Activated CD8-positive, alpha-beta memory T cell treated with anti-CD3 and anti-CD28 coated beads for 1 hour (primary cell): ENCODE data around the gene ALK.

ENCODE experiments used
- DNase-seq, 2 donors: peaks; one replicate each; pipeline ENCODE4 v3.0.0-alpha.2; 2020; ENCODE audit warnings: low read depth in 1 of 2; ENCODE audit errors: extremely low read depth in 1 of 2

ALK gene

DNA sequence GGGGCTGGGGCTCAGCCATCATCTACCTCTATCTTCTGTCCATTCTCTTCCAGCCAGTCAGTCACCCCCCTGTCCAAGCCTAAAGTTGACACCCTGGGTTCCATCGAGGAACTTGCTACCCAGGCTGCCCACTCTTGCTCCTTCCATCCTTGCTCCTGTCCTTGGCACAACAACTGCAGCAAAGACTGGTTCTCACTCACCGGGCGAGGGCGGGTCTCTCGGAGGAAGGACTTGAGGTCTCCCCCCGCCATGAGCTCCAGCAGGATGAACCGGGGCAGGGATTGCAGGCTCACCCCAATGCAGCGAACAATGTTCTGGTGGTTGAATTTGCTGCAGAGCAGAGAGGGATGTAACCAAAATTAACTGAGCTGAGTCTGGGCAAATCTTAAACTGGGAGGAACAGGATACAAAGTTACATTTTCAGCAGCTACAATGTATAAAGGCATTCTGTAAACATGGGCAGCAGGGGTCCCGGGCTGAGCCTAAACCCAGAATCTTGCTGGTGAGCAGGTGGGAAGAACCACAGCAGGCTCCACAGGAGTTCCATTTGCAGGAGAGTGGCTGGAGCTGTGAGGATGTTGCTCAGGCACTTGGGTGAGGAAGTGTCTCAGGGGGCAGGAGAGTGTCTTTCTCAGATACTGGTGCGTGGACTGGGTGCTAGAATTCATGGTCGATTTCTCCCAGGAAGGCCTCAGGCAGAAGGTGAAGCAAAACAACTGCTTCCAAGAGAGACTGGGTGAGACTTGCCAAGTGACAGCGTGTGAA lies 700.7 kb downstream of the ALK start:
- DNase-seq: no peak

DNA sequence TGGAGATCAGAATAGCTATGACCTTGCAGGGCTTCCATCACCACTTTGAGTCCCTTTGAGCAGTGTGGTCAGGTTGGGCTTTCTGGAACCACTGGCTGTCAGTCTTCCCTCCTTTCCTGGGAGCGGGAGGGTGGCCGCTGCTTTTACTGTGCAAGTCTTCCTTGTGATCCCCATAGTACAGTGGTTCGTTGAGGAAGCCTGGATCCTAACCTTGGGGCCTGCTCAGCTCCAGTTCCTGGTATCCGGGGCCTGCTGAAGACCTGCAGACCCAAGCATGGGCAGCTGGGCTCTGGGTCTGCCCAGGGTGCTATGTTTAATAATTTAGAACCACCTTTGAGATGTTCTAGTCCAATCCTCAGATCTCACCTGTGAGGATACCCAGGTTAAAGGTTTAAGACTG lies 702.0 kb downstream of the ALK start:
- no peak for DNase-seq

DNA sequence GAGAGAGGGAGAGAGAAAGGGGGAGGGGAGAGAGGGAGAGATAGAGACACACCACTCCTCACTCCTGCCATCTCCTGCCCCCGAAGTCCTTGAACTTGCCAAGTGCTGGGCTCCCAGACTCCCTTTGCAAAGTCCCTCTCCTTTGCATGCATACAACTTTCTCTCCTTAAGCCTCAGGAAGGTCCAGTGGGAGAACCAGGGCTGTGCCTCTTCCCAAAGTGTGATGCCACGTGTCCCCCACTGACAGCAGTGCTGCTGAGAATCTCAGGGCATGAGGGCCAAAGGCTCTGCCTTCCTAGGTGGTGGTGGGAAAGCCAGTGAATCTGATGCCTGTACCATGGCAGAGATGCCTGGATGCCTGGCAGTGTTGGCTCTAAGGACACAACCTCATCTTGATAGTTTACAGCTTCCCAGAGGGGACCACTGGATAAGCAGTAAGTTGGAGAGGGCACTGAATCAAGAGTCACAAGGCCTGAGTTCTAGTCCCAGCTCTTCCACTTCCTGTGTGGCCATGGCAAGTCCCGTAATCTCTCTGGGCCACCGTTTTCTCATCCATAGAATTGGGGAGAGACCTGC lies 702.7 kb downstream of the ALK start:
- no peak for DNase-seq

DNA sequence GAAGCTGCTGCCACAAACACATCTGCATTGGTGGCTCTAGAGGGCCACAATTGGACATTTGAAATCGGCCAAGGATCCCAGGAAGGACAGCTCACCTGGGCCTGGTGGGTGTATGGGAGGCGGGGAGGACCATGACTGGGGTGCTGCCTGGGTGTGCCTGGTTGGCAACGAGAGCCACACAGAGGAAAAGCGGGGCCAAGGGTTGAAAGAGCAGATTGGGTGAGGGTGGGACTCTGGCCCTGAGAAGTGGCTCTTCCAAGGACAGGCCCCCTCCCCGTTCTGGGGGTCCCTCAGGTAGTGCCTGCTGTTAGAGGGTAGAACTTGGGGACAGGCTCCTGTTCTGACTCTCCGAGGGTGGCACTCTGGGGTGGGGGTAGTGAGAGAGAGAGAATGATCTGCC lies 703.3 kb downstream of the ALK start:
- no peak for DNase-seq

DNA sequence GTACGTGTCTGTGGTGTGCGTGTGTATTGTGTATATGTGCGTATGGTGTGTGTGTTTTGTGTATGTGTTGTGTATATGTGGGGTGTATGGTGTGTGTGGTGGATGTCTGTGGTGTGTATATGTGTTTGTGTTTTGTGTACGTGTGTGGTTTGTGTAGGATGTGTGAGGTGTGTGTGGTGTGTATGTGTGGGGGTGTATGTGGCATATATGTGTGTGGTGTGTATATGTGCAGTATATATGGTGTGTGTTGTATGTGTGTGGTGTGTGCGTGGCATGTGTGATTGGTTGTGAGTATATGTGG lies 704.8 kb downstream of the ALK start:
- no peak for DNase-seq

DNA sequence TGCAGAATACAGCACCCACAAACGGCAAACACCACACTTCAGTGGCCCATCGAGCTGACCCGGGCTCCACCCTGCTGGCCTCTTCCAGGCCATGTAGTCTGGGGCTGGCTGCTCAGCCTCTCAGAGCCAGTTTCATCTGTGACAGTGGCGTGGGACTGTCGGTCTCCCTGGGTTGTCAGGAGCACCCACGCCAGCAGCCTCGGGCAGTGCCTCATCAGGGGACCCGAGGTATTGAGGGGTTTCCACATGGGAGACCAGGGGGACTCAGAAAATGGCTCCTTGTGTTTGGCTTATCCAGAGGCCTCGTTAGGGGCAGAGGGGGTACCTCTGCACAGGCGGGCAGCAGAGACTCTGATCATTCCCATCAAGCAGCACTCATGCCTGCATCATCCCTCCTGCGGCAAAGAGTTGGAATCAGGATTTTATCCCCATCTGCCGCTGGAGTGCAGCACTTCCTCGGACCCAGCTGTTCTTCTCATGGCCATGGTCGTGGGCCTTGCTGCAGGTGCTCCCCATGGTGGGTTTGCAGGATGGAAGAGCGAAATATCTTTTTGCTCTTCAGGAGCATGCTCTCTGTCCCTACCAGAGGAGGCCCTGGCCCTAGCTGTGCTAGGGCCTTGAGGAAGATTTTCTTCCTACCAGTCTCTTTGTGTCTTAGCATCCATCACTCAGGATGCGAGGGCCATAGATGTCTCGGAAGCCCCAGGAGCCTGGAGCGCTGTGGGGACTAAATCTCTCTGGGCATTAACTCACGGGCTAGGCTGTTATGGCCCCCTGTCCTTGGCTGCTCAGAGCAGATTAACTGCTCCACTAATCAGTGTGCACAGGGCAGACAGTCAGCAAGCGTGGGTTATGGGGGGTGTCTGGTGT lies 705.4 kb downstream of the ALK start:
- DNase-seq: no peak

DNA sequence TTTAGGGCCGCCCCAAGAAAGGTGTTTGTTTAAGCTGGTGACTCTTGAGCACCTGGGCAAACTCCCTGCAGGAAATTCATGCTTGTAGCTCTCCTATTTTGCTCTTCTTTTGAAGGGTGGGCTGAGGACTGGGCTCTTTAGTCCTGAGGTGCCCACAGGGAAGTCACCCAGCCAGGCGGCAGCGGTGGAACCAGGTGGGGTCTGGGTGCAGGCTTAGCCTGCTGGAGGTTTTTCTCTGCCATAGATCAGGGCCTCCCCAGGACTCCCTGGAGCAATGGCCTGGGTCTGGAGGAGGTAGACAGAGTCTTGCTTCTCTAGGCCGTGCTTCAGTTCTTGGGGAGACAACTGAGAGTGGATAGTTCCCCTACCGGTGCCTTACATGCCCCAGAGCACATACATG lies 706.3 kb downstream of the ALK start:
- no peak for DNase-seq

DNA sequence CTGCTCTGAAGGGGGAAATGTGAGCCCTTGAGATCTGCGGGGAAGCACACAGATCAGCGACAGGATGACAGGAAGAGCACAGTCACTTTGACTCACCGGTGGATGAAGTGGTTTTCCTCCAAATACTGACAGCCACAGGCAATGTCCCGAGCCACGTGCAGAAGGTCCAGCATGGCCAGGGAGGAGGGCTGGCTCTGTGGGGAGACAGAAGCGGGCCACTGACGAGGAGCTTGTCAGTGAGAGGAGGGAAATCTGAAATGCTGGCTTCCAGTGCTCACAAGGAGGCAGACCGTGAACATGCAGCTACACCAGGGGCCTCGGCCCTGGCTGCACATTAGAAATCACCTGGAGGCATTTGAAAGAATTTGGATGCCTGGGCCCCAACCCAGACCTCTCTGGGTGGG lies 707.5 kb downstream of the ALK start:
- DNase-seq: no peak

DNA sequence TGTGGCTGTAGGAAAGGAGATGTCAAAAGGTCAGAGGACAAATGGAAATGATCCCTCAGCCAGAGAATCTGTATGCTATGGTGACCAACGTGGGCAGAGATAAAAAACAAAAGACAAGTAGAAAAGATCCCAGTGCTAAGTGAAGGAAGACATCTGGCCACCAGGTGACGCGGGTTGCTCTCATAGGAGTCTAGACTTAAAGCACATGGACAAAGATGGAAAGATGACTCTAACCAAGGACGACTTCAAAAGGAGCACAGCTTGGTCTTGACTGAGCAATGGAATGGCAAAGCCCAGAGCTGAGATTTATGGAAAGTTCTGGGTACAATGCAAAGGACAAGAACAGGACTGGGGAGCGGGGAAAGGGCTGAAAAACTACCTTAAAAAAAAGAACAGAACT lies 709.4 kb downstream of the ALK start:
- DNase-seq: no peak

DNA sequence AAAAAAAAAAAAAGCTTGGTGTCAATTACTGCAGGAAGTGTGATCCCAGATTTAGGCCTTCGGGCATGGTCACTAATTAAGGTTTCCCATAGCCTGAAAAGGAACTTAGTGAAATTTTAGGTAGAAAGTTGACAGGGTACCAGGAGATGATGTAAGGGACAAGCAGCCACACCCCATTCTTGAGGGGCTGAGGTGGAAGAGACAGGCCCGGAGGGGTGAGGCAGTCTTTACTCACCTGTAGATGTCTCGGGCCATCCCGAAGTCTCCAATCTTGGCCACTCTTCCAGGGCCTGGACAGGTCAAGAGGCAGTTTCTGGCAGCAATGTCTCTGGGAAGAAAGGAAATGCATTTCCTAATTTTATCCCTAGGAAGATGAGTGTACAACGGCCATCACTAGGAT lies 711.8 kb downstream of the ALK start:
- no peak for DNase-seq

DNA sequence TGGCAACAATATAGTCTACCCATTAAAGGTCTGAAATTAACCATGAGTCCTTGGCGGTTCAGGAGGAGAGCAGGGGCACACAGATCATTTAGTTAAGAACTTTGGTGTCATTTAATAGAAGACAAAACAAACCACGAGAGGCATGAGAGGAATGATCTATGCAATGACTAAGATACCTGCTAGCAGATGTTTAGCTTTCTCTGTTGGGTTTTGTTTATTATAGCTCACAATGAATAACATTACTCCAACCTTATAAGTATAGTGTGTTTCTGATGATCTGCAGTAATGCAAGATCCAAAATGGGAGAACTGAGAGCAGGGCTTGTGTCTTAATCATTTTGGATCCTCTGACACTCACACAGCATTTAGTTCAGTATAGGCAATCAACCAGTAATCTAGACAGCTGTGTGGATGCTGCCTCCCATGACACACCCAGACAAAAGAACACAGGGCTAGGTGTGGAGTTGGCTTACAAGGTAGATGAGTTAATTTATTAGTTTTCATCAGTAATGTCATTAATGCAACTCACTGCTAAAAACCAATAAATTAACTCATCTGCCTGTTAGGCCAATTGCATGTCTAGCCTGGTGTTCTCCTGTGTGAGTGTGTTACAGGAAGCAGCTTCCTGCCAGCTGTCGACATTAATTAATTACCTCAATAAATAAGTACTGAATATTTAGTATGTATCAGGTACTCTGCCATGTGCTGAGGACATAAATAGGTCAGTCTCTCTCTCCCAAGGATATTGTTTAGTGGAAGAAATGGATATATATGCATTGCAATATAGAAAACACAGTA lies 713.8 kb downstream of the ALK start:
- no peak for DNase-seq

DNA sequence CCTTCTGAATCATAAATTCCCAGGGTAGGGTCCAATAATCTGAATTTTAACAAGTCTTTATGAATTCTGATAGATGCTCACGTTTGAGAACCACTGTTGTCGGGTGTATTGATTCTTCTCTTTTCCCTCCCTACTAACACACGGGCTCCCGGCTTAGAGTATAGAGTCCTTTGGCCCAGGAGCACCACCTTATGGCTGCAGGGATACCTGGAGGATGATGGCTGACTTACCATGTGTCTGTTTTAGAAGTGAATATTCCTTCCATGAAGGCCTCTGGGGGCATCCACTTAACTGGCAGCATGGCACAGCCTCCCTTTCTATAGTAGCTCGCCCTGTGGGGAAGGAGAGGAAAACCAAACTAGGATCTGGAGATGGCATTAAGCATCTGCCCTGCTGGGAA lies 714.4 kb downstream of the ALK start:
- no peak for DNase-seq

DNA sequence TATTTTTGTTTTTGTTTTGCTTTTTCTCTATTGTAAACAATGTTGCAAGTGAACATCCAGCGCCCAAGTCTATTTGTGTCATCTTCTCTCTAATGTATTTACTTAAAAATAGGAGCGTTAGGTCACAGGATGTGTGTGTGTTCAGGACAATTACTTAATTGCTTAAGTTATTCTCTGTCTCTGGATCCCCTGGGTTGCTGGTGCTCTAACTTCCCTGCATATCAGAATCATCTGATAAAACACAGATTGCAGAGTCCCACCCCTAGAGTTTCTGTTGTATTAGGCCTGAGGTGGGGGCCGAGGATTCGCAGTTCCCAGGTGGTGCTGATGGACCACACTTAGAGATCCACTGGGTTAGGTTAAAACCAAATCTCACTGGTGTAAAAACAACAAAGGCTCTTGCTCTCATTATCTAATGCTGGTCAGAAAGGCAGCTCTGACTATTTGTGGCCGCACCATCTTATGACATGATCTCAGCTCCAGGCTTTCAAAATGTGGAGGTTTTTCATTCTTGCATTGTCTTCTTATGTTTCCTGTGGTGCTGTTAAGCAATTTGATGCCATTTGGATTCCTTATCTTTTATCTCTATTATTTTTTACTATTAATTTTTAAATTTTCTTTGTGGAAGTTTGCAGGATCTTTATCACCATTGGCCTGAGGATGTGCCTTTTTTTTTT lies 718.4 kb downstream of the ALK start:
- DNase-seq: no peak

DNA sequence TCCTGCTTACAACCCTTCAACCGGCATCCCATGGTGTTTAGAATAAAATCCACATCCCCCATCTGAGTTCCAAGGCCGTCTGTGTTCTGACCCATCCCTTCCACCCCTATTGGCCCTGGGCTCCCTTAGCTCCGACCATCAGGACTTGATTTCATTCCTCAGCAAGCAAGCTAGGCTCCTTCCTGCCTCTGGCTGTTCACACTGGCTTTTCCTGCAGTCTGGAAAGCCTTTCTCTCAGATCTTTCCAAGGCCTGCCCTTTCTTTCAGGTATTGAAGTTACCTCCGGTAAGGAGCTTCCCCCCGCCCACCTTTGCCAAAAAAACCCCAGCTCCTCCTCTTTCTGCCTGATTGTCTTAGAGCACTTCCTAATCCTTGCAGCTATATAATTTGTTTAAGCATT lies 719.4 kb downstream of the ALK start:
- DNase-seq: no peak

DNA sequence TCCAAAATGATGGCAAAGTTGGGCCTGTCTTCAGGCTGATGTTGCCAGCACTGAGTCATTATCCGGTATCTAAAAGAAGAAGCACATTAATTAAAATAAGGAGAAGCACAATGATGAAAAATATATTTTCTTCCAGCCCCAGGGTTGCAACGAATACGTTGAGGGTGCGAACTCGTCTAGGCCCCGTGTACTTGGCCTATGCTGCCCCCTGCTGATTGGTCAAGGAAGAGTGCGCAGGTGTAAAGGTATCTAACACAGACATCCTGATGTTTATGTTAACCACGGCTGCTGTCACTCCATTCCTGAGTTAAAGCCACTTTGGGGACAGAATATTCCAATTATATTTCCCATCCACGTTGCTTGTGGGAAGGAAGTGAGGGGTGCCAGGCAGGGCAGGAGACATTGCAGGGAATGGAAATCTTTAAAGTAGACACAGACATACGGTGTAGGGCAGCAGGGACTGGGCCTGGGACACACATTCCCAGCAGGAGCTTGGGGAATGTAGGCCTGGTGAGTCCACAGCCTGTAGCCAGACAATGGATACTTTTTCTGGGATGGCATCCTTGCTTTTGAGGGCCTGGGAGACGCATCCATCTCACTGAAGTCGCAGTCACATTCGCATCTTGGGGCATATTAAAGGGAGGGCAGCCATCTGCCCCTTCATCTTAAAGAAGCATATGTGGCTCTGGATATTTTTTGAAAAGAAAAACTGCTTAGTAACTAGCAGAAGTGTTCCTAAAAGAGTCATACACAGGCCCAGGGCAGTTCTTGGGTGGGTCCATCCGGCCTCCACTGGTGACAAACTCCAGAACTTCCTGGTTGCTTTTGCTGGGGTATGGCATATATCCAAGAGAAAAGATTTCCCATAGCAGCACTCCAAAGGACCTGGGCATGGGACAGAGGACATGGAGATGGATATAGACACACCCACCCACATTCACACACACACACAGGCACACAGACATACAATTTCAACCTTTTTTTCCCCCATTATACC lies 724.3 kb downstream of the ALK start:
- peak; percentile 52 to 60 for DNase-seq

DNA sequence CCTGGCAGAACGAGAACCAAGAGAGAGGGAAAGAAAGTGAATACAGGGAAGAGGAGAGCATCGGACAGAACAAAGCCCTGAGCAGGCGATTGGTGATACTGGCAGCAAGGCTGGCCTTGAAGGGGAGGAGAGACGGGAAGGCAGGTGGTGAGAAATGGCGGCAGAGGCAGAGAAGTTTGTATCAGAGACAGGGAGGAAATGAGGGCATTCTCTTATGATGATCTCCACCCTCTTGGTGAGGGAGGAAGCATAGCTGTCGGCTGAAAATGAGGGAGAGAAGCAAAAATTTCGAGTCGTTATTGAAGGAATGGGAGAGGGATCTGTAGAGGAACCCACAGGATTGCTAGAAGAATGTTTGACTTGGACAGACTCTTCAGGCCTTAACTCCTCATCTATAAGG lies 725.6 kb downstream of the ALK start:
- no peak for DNase-seq

DNA sequence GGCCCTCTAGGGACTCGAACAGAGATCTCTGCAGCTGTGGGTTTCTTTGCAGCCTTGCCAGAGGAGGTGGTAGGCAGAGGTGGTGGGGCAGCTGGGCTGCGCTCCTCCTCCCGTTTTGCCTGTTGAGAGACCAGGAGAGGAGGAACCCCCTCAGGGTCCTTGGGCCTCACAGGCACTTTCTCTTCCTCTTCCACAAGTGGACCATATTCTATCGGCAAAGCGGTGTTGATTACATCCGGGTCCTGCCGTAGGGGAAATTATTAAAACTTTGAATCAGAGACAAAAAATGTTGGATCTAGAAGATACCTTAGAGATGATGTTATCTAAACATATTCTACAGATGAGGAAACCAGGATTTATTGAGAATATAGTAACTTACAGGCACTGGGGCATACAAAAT lies 727.7 kb downstream of the ALK start:
- DNase-seq: no peak

DNA sequence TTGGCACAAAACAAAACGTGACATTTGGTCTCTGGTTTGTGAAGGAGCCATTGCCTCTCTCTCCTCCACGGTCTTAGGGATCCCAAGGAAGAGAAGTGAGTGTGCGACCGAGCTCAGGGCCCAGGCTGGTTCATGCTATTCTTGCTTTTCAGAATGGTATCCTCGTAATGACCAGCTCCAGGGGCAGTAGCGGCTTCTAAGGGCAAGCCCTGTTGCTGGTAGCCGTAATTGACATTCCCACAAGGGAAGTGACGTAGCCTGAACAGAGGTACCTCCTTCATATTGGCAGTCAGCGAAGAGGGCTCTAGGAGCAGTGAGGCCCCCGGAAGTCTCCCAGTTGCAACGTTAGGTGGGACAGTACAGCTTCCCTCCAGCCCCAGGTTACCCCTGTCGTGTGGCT lies 728.3 kb downstream of the ALK start:
- DNase-seq: no peak

DNA sequence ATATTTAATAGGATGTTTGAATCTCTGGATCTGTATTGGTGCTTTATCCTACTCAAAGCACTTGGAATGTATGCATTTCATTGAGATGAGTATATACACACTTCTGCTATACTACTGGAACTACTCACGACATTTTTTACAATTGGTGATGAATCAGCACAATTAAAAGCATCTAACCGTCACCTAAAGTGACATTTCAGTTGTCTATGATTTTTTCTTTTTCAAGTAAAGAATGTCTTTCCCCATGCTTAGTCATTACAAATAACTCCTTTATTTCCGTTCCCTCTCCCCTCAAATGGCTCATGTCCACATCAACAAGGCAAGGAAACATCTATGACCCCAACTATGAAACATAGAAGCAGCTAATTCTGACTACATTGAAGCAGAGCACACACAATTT lies 728.9 kb downstream of the ALK start:
- no peak for DNase-seq

DNA sequence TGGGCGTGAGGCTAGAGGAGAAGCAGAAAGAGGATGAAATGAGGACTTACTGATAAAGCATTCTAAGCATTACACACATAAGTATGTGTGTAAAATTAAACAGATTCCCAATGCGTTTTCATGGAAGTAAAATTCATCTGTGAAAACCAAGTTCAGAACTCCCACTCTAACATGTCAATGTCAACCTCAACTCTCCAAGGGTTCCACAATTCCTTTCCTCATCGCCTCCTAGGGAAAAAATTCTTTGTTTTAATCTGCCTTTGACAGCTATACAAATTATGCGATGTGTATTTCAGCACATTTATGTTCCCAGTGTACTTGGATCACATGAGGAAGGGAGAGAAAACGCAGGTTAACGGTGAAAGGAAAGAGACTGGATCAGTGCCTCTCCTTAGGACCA lies 729.6 kb downstream of the ALK start:
- no peak for DNase-seq
